GM12878 (cell line): ENCODE results near the gene IARS2. TPM values are rescaled to one million over a fixed set of nuclear protein-coding genes. Genes with fewer than 3 reads are reported as not detected.

ENCODE experiments used
- ATAC-seq: fragments of 200-7000 bp; cut with Tn5 transposase; 3 replicates; pipeline ENCODE4 v1.9.1; 2020; ENCODE audit warnings: mild to moderate bottlenecking, moderate library complexity
- BruUV-seq: library from RNA; stranded (reverse); fragments of 400-500 nt; replicated peaks from 2 replicates; lab custom pipeline; 2021; lab: Mats Ljungman, UMichigan
- CTCF ChIA-PET: fragments of 300-600 bp; sonication (Branson Sonifier 250); formaldehyde crosslinking; extraction: SDS; loops from one replicate; lab custom pipeline; 2021; ENCODE audit warnings: inconsistent platforms; lab: Yijun Ruan, JAX
- POLR2A ChIA-PET: fragments of 350-600 bp; formaldehyde crosslinking; extraction: SDS; loops from one replicate; lab custom pipeline; 2021; ENCODE audit warnings: inconsistent platforms; lab: Charles Lee
- RAD21 ChIA-PET: fragments of 300-600 bp; sonication (Branson Sonifier 250); formaldehyde crosslinking; loops from one replicate; lab custom pipeline; 2023; ENCODE audit warnings: antibody characterized with exemption; ENCODE audit not compliant: unreplicated experiment; lab: Charles Lee
- SMC1A ChIA-PET: fragments of 300-600 bp; sonication (Branson Sonifier 250); formaldehyde crosslinking; loops from one replicate; lab custom pipeline; 2023; ENCODE audit not compliant: unreplicated experiment, uncharacterized antibody; lab: Charles Lee
- DNase-seq: peaks from one replicate; pipeline ENCODE4 v3.0.0-alpha.2; 2011; ENCODE audit warnings: low read depth, low spot score
- FAIRE-seq: peaks from 3 replicates; lab custom pipeline; 2011; peaks lifted over from hg19 to GRCh38; lab: Jason Lieb, UNC
- H2AFZ ChIP-seq: 2 replicates; pipeline ENCODE4 v1.6.0; 2011; ENCODE audit warnings: low read depth, low read length, control low read depth; ENCODE audit not compliant: control insufficient read depth
- H3K27ac ChIP-seq: 2 replicates; pipeline ENCODE4 v1.5.1; 2011; ENCODE audit warnings: control low read depth; ENCODE audit not compliant: control insufficient read depth, insufficient read depth
- H3K27me3 ChIP-seq, 2 experiments: replicated peaks in 1 of 2; 2 replicates each; pipeline versions ENCODE4 v1.6.0 to v1.6.1; 2011; ENCODE audit warnings: low read length in 1 of 2; ENCODE audit not compliant: control insufficient read depth in 2 of 2, insufficient read depth in 2 of 2
- H3K36me3 ChIP-seq, 2 experiments: 2 replicates each; pipeline ENCODE4 v1.5.1; 2011; ENCODE audit warnings: low read length in 1 of 2; ENCODE audit not compliant: control insufficient read depth in 2 of 2, insufficient read depth in 2 of 2
- H3K4me1 ChIP-seq: 2 replicates; pipeline ENCODE4 v1.6.1; 2011; ENCODE audit warnings: mild to moderate bottlenecking, low read length, moderate library complexity, mixed read lengths; ENCODE audit not compliant: control insufficient read depth, insufficient read depth
- H3K4me2 ChIP-seq: 2 replicates; pipeline ENCODE4 v1.6.0; 2011; ENCODE audit warnings: control low read depth; ENCODE audit not compliant: control insufficient read depth, insufficient read depth
- H3K4me3 ChIP-seq: fragments of 200-600 bp; sonication (generic); 2 replicates; pipeline ENCODE4 v1.5.1; 2016
- H3K79me2 ChIP-seq: 2 replicates; pipeline ENCODE4 v1.6.0; 2011; ENCODE audit warnings: low read length; ENCODE audit not compliant: control insufficient read depth, insufficient read depth
- H3K9ac ChIP-seq: 2 replicates; pipeline ENCODE4 v1.8.0; 2011; ENCODE audit warnings: low read length, control low read depth, mixed read lengths; ENCODE audit not compliant: control insufficient read depth, insufficient read depth
- H3K9me3 ChIP-seq: replicated peaks from 3 replicates; pipeline ENCODE4 v1.5.1; 2011; ENCODE audit warnings: mild to moderate bottlenecking, low read length; ENCODE audit not compliant: control insufficient read depth, insufficient read depth
- H4K20me1 ChIP-seq: 2 replicates; pipeline ENCODE4 v1.6.0; 2011; ENCODE audit not compliant: control insufficient read depth, insufficient read depth
- BRCA1 ChIP-seq: IDR thresholded peaks from 2 replicates; pipeline ENCODE4 v1.6.1; 2011; ENCODE audit warnings: low read depth, low read length, improper control_type of control experiment
- HDGF ChIP-seq: fragments of 450-650 bp; IDR thresholded peaks from 2 replicates; pipeline ENCODE4 v1.6.1; 2016; ENCODE audit warnings: antibody characterized with exemption
- in situ Hi-C: fragments of 300-500 bp; cut with MboI; formaldehyde crosslinking; loops from 9 replicates; pipeline ENCODE4 v1.14.3; 2018; ENCODE audit warnings: mixed read lengths
- intact Hi-C: fragments of 100-400 bp; cut with micrococcal nuclease; formaldehyde crosslinking; loops from one replicate; pipeline ENCODE4 v1.14.2; 2022; ENCODE audit not compliant: unreplicated experiment
- polyA plus RNA-seq, 11 experiments: library from polyadenylated mRNA; depleted of rRNA in 4 of 11; unstranded in 6 of 11; stranded (reverse) in 5 of 11; fragments of >200 nt; fragmentation: Nextera tagmentation in 4 of 11; fragmentation: Illumina TruSeq in 1 of 11; extraction: Ambion mirVana in 4 of 11; extraction: Trizol in 1 of 11; gene quantifications; 1 replicate in 1 of 11; 2 replicates in 10 of 11; pipeline versions ENCODE4 v1.2.1 to v1.2.3, GENCODE V29; 2011 to 2016; ENCODE audit warnings: inconsistent platforms in 2 of 11, missing spikeins in 2 of 11, low read depth in 1 of 11
- total RNA-seq, 4 experiments: library from RNA; depleted of rRNA in 3 of 4; stranded (reverse); fragments of >200 nt in 3 of 4; fragmentation: Illumina TruSeq in 1 of 4; extraction: Trizol in 1 of 4; gene quantifications; 2 replicates each; pipeline versions ENCODE4 v1.2.1 to v1.2.3, GENCODE V29; 2013 to 2021
- TF ChIP-seq, protein P1 (sequence below): fragments of 450-650 bp; IDR thresholded peaks from 2 replicates; pipeline ENCODE4 v1.6.1; 2017; ENCODE audit warnings: mild to moderate bottlenecking, moderate library complexity

Gene IARS2
- total and polyA plus RNA-seq, 10 of the 15 experiments (the other 5 are each of a cell fraction or from before 2014, with no cell fraction given), result 23.7 to 100 (median 66.8) TPM

DNA sequence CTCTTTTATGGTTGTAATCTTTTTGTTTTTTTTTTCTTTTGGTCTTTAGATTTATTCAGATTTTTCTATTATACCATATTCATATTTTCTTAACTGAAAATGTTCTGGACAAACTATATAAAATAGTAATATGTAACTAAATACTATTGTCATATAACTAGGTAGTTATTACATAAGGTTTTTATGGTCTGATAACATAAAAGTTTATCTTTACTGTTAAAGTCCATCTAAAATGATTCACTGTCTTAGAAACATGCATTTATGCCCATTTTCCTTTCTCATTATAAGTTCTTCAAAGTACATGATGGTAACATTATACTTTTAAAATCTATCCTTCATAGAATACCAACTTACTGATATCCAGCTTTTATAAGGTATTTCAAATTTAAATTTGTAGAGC is 29.1 kb downstream of the IARS2 start:
- Histone ChIP-seq H4K20me1 (no peaks in the 10 kb centered on the region), H3K4me2 (no peak overlapping the region), H3K79me2 (no peaks in the 10 kb centered on the region), H3K36me3 (peaks cover 1 to 7% of the 10 kb centered on the region in 2 experiments; a peak in 1 of 4 replicates), H3K27me3 (no peaks in the 10 kb centered on the region), H3K27ac (no peak overlapping the region), H3K9me3 (no peaks in the 10 kb centered on the region), H3K9ac (no peak overlapping the region), H3K4me1 (no peaks in the 10 kb centered on the region), H2AFZ (no peak overlapping the region), H3K4me3 (no peak overlapping the region)
- no peak for FAIRE-seq
- RAD21 ChIA-PET, result no interaction called here
- DNase-seq, result no peak
- no peak for ATAC-seq
- in situ Hi-C loops, result no loop called here
- TF ChIP-seq BRCA1, result no peak
- TF ChIP-seq, protein P1, sequence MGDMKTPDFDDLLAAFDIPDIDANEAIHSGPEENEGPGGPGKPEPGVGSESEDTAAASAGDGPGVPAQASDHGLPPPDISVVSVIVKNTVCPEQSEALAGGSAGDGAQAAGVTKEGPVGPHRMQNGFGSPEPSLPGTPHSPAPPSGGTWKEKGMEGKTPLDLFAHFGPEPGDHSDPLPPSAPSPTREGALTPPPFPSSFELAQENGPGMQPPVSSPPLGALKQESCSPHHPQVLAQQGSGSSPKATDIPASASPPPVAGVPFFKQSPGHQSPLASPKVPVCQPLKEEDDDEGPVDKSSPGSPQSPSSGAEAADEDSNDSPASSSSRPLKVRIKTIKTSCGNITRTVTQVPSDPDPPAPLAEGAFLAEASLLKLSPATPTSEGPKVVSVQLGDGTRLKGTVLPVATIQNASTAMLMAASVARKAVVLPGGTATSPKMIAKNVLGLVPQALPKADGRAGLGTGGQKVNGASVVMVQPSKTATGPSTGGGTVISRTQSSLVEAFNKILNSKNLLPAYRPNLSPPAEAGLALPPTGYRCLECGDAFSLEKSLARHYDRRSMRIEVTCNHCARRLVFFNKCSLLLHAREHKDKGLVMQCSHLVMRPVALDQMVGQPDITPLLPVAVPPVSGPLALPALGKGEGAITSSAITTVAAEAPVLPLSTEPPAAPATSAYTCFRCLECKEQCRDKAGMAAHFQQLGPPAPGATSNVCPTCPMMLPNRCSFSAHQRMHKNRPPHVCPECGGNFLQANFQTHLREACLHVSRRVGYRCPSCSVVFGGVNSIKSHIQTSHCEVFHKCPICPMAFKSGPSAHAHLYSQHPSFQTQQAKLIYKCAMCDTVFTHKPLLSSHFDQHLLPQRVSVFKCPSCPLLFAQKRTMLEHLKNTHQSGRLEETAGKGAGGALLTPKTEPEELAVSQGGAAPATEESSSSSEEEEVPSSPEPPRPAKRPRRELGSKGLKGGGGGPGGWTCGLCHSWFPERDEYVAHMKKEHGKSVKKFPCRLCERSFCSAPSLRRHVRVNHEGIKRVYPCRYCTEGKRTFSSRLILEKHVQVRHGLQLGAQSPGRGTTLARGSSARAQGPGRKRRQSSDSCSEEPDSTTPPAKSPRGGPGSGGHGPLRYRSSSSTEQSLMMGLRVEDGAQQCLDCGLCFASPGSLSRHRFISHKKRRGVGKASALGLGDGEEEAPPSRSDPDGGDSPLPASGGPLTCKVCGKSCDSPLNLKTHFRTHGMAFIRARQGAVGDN, result no peak
- no peak for TF ChIP-seq HDGF
- POLR2A ChIA-PET, result no interaction called here
- SMC1A ChIA-PET, result interaction anchor here (1.5 to 1.9 kb wide), 3 partner anchors 10 to 134 kb away, joined by 4 to 9 read pairs (median 4); no protein-coding TSS in a partner anchor
- CTCF ChIA-PET, result interaction anchor here (0.8 to 7.3 kb wide), 5 partner anchors 10 to 132 kb away, joined by 3 to 54 read pairs (median 6); no protein-coding TSS in a partner anchor
- intact Hi-C loops, result loop anchor here (5.0 kb wide), 1 partner anchor 131 kb away; no protein-coding TSS in a partner anchor
- no TSS peak for BruUV-seq
